OCI-LY3 (cell line): Measurements from ENCODE around the gene SMTNL2.

Source experiments
- CTCF ChIP-seq: fragments of 200-600, 300-600 bp; sonication (generic); IDR thresholded peaks from 2 replicates; pipeline ENCODE4 v1.5.1; 2014; ENCODE audit warnings: antibody characterized with exemption, low read length, low read depth
- EZH2phosphoT487 ChIP-seq: fragments of 200-600 bp; shearing (Covaris generic); IDR thresholded peaks from 2 replicates; pipeline ENCODE4 v1.6.1; 2018; ENCODE audit warnings: antibody characterized with exemption, mixed run types, low read depth

- TF ChIP-seq CTCF = no peak
- no peak for TF ChIP-seq EZH2phosphoT487
Measured at GRCh38 chr17:4635823-4636375, 51.6 kb downstream of the SMTNL2 start.
